HepG2 (cell line): ENCODE data around the gene CENPO. TPM values are rescaled to one million over a fixed set of nuclear protein-coding genes. Genes with fewer than 3 reads are reported as not detected.

Experiments used
- ATAC-seq: fragments of 200-7000 bp; cut with Tn5 transposase; 3 replicates; pipeline ENCODE4 v1.9.1; 2020; ENCODE audit warnings: mild to moderate bottlenecking, moderate library complexity
- BruUV-seq: library from RNA; stranded (reverse); fragments of 400-500 nt; replicated peaks from 2 replicates; lab custom pipeline; 2021; lab: Mats Ljungman, UMichigan
- CTCF ChIA-PET: fragments of 300-600 bp; formaldehyde crosslinking; extraction: SDS; loops from one replicate; lab custom pipeline; 2021; ENCODE audit warnings: low total read pairs, inconsistent platforms, low intra/inter-chr PET ratio; lab: Yijun Ruan, JAX
- POLR2A ChIA-PET: fragments of 350-600 bp; sonication (Branson Sonifier 250); formaldehyde crosslinking; loops from one replicate; lab custom pipeline; 2020; ENCODE audit warnings: antibody characterized with exemption, inconsistent platforms; lab: Yijun Ruan, JAX
- DNase-seq: peaks from one replicate; pipeline ENCODE4 v3.0.0-alpha.2; 2015; ENCODE audit warnings: low spot score
- FAIRE-seq: peaks from 3 replicates; lab custom pipeline; 2011; peaks lifted over from hg19 to GRCh38; lab: Jason Lieb, UNC
- H2AFZ ChIP-seq: one replicate; pipeline ENCODE4 v1.6.1; 2011; ENCODE audit warnings: low read length, inconsistent platforms
- H3K27ac ChIP-seq: fragments of 300-600 bp; 3 replicates; pipeline ENCODE4 v1.8.0; 2011; ENCODE audit warnings: mixed run types, mild to moderate bottlenecking, mixed read lengths, low read length, inconsistent platforms; ENCODE audit not compliant: insufficient read depth; ENCODE audit errors: extremely low read length
- H3K27me3 ChIP-seq, 2 experiments: fragments of 200-600 bp in 1 of 2; 2 replicates in 1 of 2; 3 replicates in 1 of 2; pipeline versions ENCODE4 v1.6.0 to v1.8.0; 2011; ENCODE audit warnings: low read length in 2 of 2, mild to moderate bottlenecking in 2 of 2, moderate library complexity in 2 of 2, inconsistent platforms in 1 of 2; ENCODE audit not compliant: insufficient read depth in 2 of 2, control insufficient read depth in 1 of 2
- H3K36me3 ChIP-seq, 2 experiments: fragments of 200-600 bp in 1 of 2; replicated peaks in 1 of 2; 2 replicates in 1 of 2; 3 replicates in 1 of 2; pipeline versions ENCODE4 v1.5.1 to v1.8.0; 2011; ENCODE audit warnings: low read length in 2 of 2, inconsistent platforms in 1 of 2; ENCODE audit not compliant: insufficient read depth in 2 of 2, control insufficient read depth in 1 of 2
- H3K4me1 ChIP-seq: 2 replicates; pipeline ENCODE4 v1.5.1; 2012; ENCODE audit warnings: low read length, inconsistent platforms; ENCODE audit not compliant: insufficient read depth
- H3K4me2 ChIP-seq: 2 replicates; pipeline ENCODE4 v1.6.0; 2011; ENCODE audit warnings: low read depth, low read length, inconsistent platforms
- H3K4me3 ChIP-seq, 3 experiments: fragments of 200-600 bp in 1 of 3; sonication (generic), shearing (Covaris generic) in 1 of 3; replicated peaks in 1 of 3; 2 replicates each; pipeline ENCODE4 v1.5.1; 2011 to 2016; ENCODE audit warnings: low read length in 3 of 3, inconsistent platforms in 2 of 3, low read depth in 2 of 3, mild to moderate bottlenecking in 2 of 3, control low read depth in 1 of 3, mixed read lengths in 1 of 3; ENCODE audit not compliant: insufficient read depth in 1 of 3
- H3K79me2 ChIP-seq: one replicate; pipeline ENCODE4 v1.6.1; 2011; ENCODE audit warnings: low read length, inconsistent platforms; ENCODE audit not compliant: insufficient read depth
- H3K9ac ChIP-seq: 2 replicates; pipeline ENCODE4 v1.6.0; 2011; ENCODE audit warnings: mild to moderate bottlenecking, low read depth, low read length, inconsistent platforms; ENCODE audit not compliant: insufficient read depth
- H3K9me3 ChIP-seq: 2 replicates; pipeline ENCODE4 v1.5.1; 2012; ENCODE audit warnings: mild to moderate bottlenecking, low read length
- H4K20me1 ChIP-seq: 2 replicates; pipeline ENCODE4 v1.6.0; 2011; ENCODE audit warnings: inconsistent platforms, mild to moderate bottlenecking, low read length, moderate library complexity; ENCODE audit not compliant: insufficient read depth
- GTF2F1 ChIP-seq: fragments of 150-350 bp; IDR thresholded peaks from 2 replicates; pipeline ENCODE4 v1.6.1; 2014; ENCODE audit warnings: low read length
- JDP2 ChIP-seq: sonication (generic); formaldehyde crosslinking; IDR thresholded peaks from 2 replicates; pipeline ENCODE4 v1.8.1; 2022; ENCODE audit warnings: missing genetic modification reagents, borderline replicate concordance
- MXI1 ChIP-seq: IDR thresholded peaks from 3 replicates; pipeline ENCODE4 v1.6.1; 2012; ENCODE audit warnings: low read depth, low read length, inconsistent platforms, borderline replicate concordance
- NCOA2 ChIP-seq: sonication (generic); formaldehyde crosslinking; IDR thresholded peaks from 2 replicates; pipeline ENCODE4 v1.8.0; 2022; ENCODE audit warnings: inconsistent platforms
- NKX3-1 ChIP-seq: sonication (generic); formaldehyde crosslinking; IDR thresholded peaks from 2 replicates; pipeline ENCODE4 v1.5.0; 2020; ENCODE audit warnings: missing genetic modification reagents
- RNF219 ChIP-seq: sonication (generic); formaldehyde crosslinking; IDR thresholded peaks from 2 replicates; pipeline ENCODE4 v1.5.0; 2020; ENCODE audit warnings: mild to moderate bottlenecking, missing genetic modification reagents
- ZNF354B ChIP-seq: sonication (generic); formaldehyde crosslinking; IDR thresholded peaks from 2 replicates; pipeline ENCODE4 v1.8.0; 2022; ENCODE audit warnings: mild to moderate bottlenecking, missing genetic modification reagents
- ZNF382 ChIP-seq: sonication (generic); formaldehyde crosslinking; IDR thresholded peaks from 2 replicates; pipeline ENCODE4 v1.5.0; 2020; ENCODE audit warnings: missing genetic modification reagents, mild to moderate bottlenecking, borderline replicate concordance
- WGBS: methylation state at CpG from one replicate; pipeline ENCODE4 v1.1.6; 2017; ENCODE audit warnings: low lambda C conversion rate; 5-methylcytosine and 5-hydroxymethylcytosine counted together
- in situ Hi-C: cut with HindIII; loops from 2 replicates; pipeline ENCODE4 v1.10.0; 2017; ENCODE audit warnings: low pct_unique_long_range_greater_than_20kb; ENCODE audit not compliant: extremely low pct_ligation_motif_present
- intact Hi-C: fragments of 100-400 bp; cut with micrococcal nuclease; formaldehyde crosslinking; loops from one replicate; pipeline ENCODE4 v1.10.0; 2022; ENCODE audit not compliant: unreplicated experiment
- polyA plus RNA-seq, 8 experiments: library from polyadenylated mRNA; depleted of rRNA in 3 of 8; stranded (reverse) in 7 of 8; unstranded in 1 of 8; fragments of >200 nt; fragmentation: Illumina TruSeq in 4 of 8; extraction: Trizol in 4 of 8; gene quantifications; 2 replicates each; pipeline versions ENCODE4 v1.2.1 to v1.2.3, GENCODE V29; 2011 to 2016; ENCODE audit warnings: low read depth in 4 of 8, missing spikeins in 1 of 8, mixed read lengths in 1 of 8; ENCODE audit not compliant: insufficient read depth in 1 of 8
- total RNA-seq, 5 experiments: library from RNA; depleted of rRNA; stranded (reverse); fragments of >200 nt; fragmentation: Illumina TruSeq; extraction: Trizol; gene quantifications; 2 replicates each; pipeline ENCODE4 v1.2.3, GENCODE V29; 2016; ENCODE audit warnings: low read depth in 1 of 5

CENPO gene
- total and polyA plus RNA-seq, 2 of the 13 experiments (the other 11 are each of a cell fraction or from before 2014, with no cell fraction given): 19.7 to 35.5 TPM

DNA sequence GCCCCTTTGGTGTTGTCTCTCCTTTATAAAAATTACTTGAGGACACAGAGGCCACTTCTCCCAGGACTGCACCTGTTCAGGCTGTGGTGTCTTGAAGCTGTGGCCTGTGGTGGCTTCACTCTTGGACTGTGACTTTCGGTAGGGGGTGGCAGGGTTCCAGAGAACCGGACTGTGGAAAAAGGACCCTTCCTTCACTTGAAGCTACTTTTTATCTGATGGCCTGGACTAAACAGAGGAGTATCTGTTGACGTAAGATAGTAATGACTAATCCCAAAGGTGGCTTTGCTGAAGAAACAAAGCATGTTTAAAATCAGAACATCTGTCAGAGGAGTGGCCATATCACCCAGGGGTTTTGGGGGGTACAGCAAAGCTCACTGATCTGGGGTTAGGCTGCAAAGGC, 60.8 kb downstream of the CENPO start:
- intact Hi-C loops: no loop called here
- no peaks in the 10 kb centered on the region for H3K79me2 ChIP-seq
- H2AFZ ChIP-seq: no peak overlapping the region
- no peak overlapping the region for H3K4me3 ChIP-seq
- H4K20me1 ChIP-seq: no peaks in the 10 kb centered on the region
- no peaks in the 10 kb centered on the region for H3K4me1 ChIP-seq
- H3K36me3 ChIP-seq: no peaks in the 10 kb centered on the region
- BruUV-seq: no TSS peak
- no peaks in the 10 kb centered on the region for H3K9me3 ChIP-seq
- ChIA-PET POLR2A (no interaction called here), CTCF (no interaction called here)
- no peak for TF ChIP-seq ZNF354B
- TF ChIP-seq JDP2: no peak
- TF ChIP-seq GTF2F1: no peak
- TF ChIP-seq ZNF382 (CRISPR knock-in tag): no peak
- no peak for TF ChIP-seq MXI1
- no peak for TF ChIP-seq RNF219 (CRISPR knock-in tag)
- TF ChIP-seq NCOA2: no peak
- TF ChIP-seq NKX3-1 (CRISPR knock-in tag): no peak
- FAIRE-seq (no peak), DNase-seq (no peak), ATAC-seq (no peak)
- H3K27ac ChIP-seq: no peak overlapping the region
- 6% methylated on average over 3 of the region's 3 CpGs for WGBS
- H3K9ac ChIP-seq: no peak overlapping the region
- in situ Hi-C loops: no loop called here
- H3K4me2 ChIP-seq: no peak overlapping the region
- H3K27me3 ChIP-seq: peaks cover 3 to 35% of the 10 kb centered on the region in 2 experiments; a peak in 4 of 5 replicates
